ENCODE data around the gene TUBB4B. TPM values are rescaled to one million over a fixed set of nuclear protein-coding genes. Genes with fewer than 3 reads are reported as not detected.

The TUBB4B gene
- total RNA-seq, 2 experiments from 2014 or later: 417 to 443 TPM

DNA sequence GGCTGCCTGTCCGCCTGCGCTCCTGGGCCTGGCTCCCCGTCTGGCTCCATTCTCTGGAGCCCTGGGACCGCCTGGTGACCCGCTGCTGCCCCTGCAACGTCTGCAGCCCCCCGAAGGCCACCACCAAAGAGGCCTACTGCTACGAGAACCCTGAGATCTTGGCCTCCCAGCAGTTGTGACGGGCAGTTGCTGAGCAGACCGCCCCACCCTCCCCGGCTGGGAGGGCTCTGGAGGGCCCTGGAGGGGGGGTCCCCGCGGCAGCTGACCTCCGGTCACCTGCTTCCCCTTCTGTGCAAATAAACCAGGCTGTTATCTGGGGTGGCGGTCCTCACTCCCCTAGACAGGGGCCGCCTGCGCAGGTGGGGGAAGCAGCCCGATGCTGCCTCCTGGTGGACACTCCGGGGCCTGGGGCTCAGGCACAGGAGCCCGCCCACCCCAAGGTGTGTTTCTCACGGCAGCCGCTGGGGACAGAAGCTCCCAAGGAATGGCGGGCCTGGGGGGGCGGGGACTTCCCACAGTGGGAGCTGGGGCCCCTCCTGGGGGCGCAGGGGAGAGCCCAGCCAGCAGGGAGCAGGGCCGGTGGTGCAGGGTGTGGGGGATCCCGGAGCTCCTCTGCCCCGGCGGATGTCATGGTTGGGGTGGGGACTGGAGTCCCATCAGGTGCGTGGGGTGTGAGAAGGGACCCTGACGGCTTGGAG, 4.7 kb upstream of the TUBB4B start:
- no TSS peak for BruUV-seq (replicated peaks)
- Histone ChIP-seq H3K4me1 (ENCODE audit: insufficient read depth, low read length, poor library complexity, severe bottlenecking) (peaks cover 49% of the 10 kb centered on the region), H3K36me3 (ENCODE audit: insufficient read depth, low read length) (no peaks in the 10 kb centered on the region; the same call in 1 of the 2 replicates), H3K9me3 (ENCODE audit: low read length) (no peaks in the 10 kb centered on the region), H3K27ac (ENCODE audit: low read depth, low read length, poor library complexity, severe bottlenecking) (peak overlapping the region; percentile 29), H3K79me2 (ENCODE audit: insufficient read depth, low read depth, low read length) (peaks cover 17% of the 10 kb centered on the region; the same call in 1 of the 2 replicates), H4K20me1 (ENCODE audit: insufficient read depth, low read length) (no peaks in the 10 kb centered on the region), H3K4me2 (ENCODE audit: low read length) (peak overlapping the region; percentile 75), H3K9me2 (ENCODE audit: insufficient read depth, low read length) (no peaks in the 10 kb centered on the region), H3K4me3 (ENCODE audit: low read depth, low read length, poor library complexity, severe bottlenecking) (peak overlapping the region; percentile 48), H2AFZ (ENCODE audit: low read length) (no peak overlapping the region)
- peak; percentile 90 for DNase-seq (ENCODE audit: low spot score)
- POLR2A ChIA-PET: no interaction called here
- intact Hi-C loops (cut with micrococcal nuclease; ENCODE audit: unreplicated experiment): loop anchor here (2.0 kb wide), 2 partner anchors 32 to 168 kb away; no protein-coding TSS in a partner anchor
- TF ChIP-seq CTCF (conservative IDR thresholded peaks at IDR 0.05; ENCODE audit: low read length): peak; percentile 99
- no peak for TF ChIP-seq EZH2phosphoT487 (IDR thresholded peaks at IDR 0.05; ENCODE audit: borderline replicate concordance, low read depth, low read length)
- CTCF ChIA-PET (ENCODE audit: unreplicated experiment): interaction anchor here (0.6 to 1.2 kb wide), 3 partner anchors 59 to 107 kb away, joined by 3 to 6 read pairs (median 3); no protein-coding TSS in a partner anchor

- peaks cover 3% of the 10 kb centered on the region for H4K20me1 ChIP-seq (ENCODE audit: insufficient read depth, low read length)
- TF ChIP-seq CTCF (conservative IDR thresholded peaks at IDR 0.05; ENCODE audit: low read length) (no peak), EZH2phosphoT487 (IDR thresholded peaks at IDR 0.05; ENCODE audit: borderline replicate concordance, low read depth, low read length) (no peak)
- no TSS peak for BruUV-seq (replicated peaks)
- DNase-seq (ENCODE audit: low spot score): no peak
- CTCF ChIA-PET (ENCODE audit: unreplicated experiment): interaction anchor here (1.2 kb wide), 1 partner anchor 107 kb away, joined by 6 read pairs; no protein-coding TSS in a partner anchor
- H3K4me1 ChIP-seq (ENCODE audit: insufficient read depth, low read length, poor library complexity, severe bottlenecking): peaks cover 49% of the 10 kb centered on the region
- H3K9me3 ChIP-seq (ENCODE audit: low read length): no peaks in the 10 kb centered on the region
- peaks cover 22% of the 10 kb centered on the region for H3K79me2 ChIP-seq (ENCODE audit: insufficient read depth, low read depth, low read length)
- H3K9me2 ChIP-seq (ENCODE audit: insufficient read depth, low read length): no peaks in the 10 kb centered on the region
- H3K36me3 ChIP-seq (ENCODE audit: insufficient read depth, low read length): peaks cover 5% of the 10 kb centered on the region
- H3K4me3 ChIP-seq (ENCODE audit: low read depth, low read length, poor library complexity, severe bottlenecking): peak overlapping the region; percentile 48
- intact Hi-C loops (cut with micrococcal nuclease; ENCODE audit: unreplicated experiment): loop anchor here (2.0 kb wide), 2 partner anchors 32 to 168 kb away; no protein-coding TSS in a partner anchor
- no peak overlapping the region for H2AFZ ChIP-seq (ENCODE audit: low read length)
- H3K4me2 ChIP-seq (ENCODE audit: low read length): peak overlapping the region; percentile 75
- POLR2A ChIA-PET: interaction anchor here (0.8 kb wide), 1 partner anchor 17 kb away, joined by 3 read pairs; no protein-coding TSS in a partner anchor
- peak overlapping the region; percentile 29 for H3K27ac ChIP-seq (ENCODE audit: low read depth, low read length, poor library complexity, severe bottlenecking)
Observed at GRCh38 chr9:137236936-137237421, 4.1 kb upstream of the TUBB4B start.

Data from OCI-LY7 (cell line).